IPS-18a (cell line): ENCODE measurements around the gene ARHGEF39.
A peak's percentile ranks its signal among the peaks of the same experiment; 100 is the strongest.

Experiments
- H3K27ac ChIP-seq: one replicate; pipeline ENCODE4 v1.5.1; 2013; ENCODE audit warnings: low read length
- H3K27me3 ChIP-seq: one replicate; pipeline ENCODE4 v1.6.1; 2013; ENCODE audit warnings: mild to moderate bottlenecking, low read length; ENCODE audit not compliant: control insufficient read depth, insufficient read depth
- H3K36me3 ChIP-seq: one replicate; pipeline ENCODE4 v1.6.1; 2013; ENCODE audit warnings: low read depth, low read length; ENCODE audit not compliant: control insufficient read depth
- H3K4me1 ChIP-seq: one replicate; pipeline ENCODE4 v1.6.1; 2013; ENCODE audit warnings: low read depth, low read length; ENCODE audit not compliant: control insufficient read depth
- H3K4me3 ChIP-seq: one replicate; pipeline ENCODE4 v1.5.1; 2013; ENCODE audit warnings: low read length
- H3K9ac ChIP-seq: one replicate; pipeline ENCODE4 v1.6.1; 2013; ENCODE audit warnings: mild to moderate bottlenecking, low read length, moderate library complexity
- H3K9me3 ChIP-seq: one replicate; pipeline ENCODE4 v1.6.1; 2013; ENCODE audit warnings: low read depth, low read length; ENCODE audit not compliant: control insufficient read depth

The ARHGEF39 gene

GRCh38 chr9:35682051-35682450 lies 17.1 kb upstream of the ARHGEF39 start:
- H3K9me3 ChIP-seq, result no peaks in the 10 kb centered on the region
- no peak overlapping the region for H3K4me3 ChIP-seq
- no peak overlapping the region for H3K27ac ChIP-seq
- peaks cover 6% of the 10 kb centered on the region for H3K4me1 ChIP-seq
- no peak overlapping the region for H3K9ac ChIP-seq
- H3K36me3 ChIP-seq, result peaks cover 46% of the 10 kb centered on the region
- no peaks in the 10 kb centered on the region for H3K27me3 ChIP-seq

GRCh38 chr9:35681341-35682002 lies 16.5 kb upstream of the ARHGEF39 start:
- no peak overlapping the region for H3K27ac ChIP-seq

GRCh38 chr9:35680331-35681105 lies 15.5 kb upstream of the ARHGEF39 start:
- H3K9ac ChIP-seq, result no peak overlapping the region
- H3K27ac ChIP-seq, result no peak overlapping the region
- H3K27me3 ChIP-seq, result peaks cover 8% of the 10 kb centered on the region
- no peaks in the 10 kb centered on the region for H3K9me3 ChIP-seq
- H3K4me1 ChIP-seq, result peaks cover 11% of the 10 kb centered on the region
- peaks cover 36% of the 10 kb centered on the region for H3K36me3 ChIP-seq
- H3K4me3 ChIP-seq, result no peak overlapping the region

More at GRCh38 chr9:35681341-35682002, 16.5 kb upstream of the ARHGEF39 start:
- Histone ChIP-seq H3K36me3 (peaks cover 40% of the 10 kb centered on the region), H3K4me1 (peaks cover 6% of the 10 kb centered on the region), H3K4me3 (no peak overlapping the region), H3K9me3 (no peaks in the 10 kb centered on the region), H3K9ac (no peak overlapping the region), H3K27me3 (peaks cover 3% of the 10 kb centered on the region)

- H3K9ac ChIP-seq, result no peak overlapping the region
- peaks cover 11% of the 10 kb centered on the region for H3K4me1 ChIP-seq
- H3K36me3 ChIP-seq, result peaks cover 29% of the 10 kb centered on the region
- peaks cover 10% of the 10 kb centered on the region for H3K27me3 ChIP-seq
- no peaks in the 10 kb centered on the region for H3K9me3 ChIP-seq
- H3K27ac ChIP-seq, result no peak overlapping the region
- H3K4me3 ChIP-seq, result no peak overlapping the region
Observed at GRCh38 chr9:35679766-35680330, 14.9 kb upstream of the ARHGEF39 start.

- H3K9me3 ChIP-seq, result no peaks in the 10 kb centered on the region
- no peak overlapping the region for H3K9ac ChIP-seq
- peaks cover 22% of the 10 kb centered on the region for H3K36me3 ChIP-seq
- H3K4me1 ChIP-seq, result peaks cover 11% of the 10 kb centered on the region
- no peak overlapping the region for H3K27ac ChIP-seq
- H3K27me3 ChIP-seq, result peaks cover 15% of the 10 kb centered on the region
- H3K4me3 ChIP-seq, result no peak overlapping the region
Observed at GRCh38 chr9:35679091-35679490, 14.1 kb upstream of the ARHGEF39 start.

GRCh38 chr9:35675732-35676392 lies 10.9 kb upstream of the ARHGEF39 start:
- Histone ChIP-seq H3K27me3 (peaks cover 15% of the 10 kb centered on the region), H3K4me3 (peak overlapping the region; percentile 72), H3K27ac (no peak overlapping the region), H3K36me3 (no peaks in the 10 kb centered on the region), H3K9me3 (no peaks in the 10 kb centered on the region), H3K4me1 (peaks cover 8% of the 10 kb centered on the region), H3K9ac (peak overlapping the region; percentile 63)

- Histone ChIP-seq H3K27me3 (peaks cover 15% of the 10 kb centered on the region), H3K27ac (no peak overlapping the region), H3K4me1 (peaks cover 8% of the 10 kb centered on the region), H3K9ac (peak overlapping the region; percentile 63), H3K9me3 (no peaks in the 10 kb centered on the region), H3K4me3 (peak overlapping the region; percentile 72), H3K36me3 (no peaks in the 10 kb centered on the region)
Observed at GRCh38 chr9:35675204-35675603, 10.2 kb upstream of the ARHGEF39 start.

DNA sequence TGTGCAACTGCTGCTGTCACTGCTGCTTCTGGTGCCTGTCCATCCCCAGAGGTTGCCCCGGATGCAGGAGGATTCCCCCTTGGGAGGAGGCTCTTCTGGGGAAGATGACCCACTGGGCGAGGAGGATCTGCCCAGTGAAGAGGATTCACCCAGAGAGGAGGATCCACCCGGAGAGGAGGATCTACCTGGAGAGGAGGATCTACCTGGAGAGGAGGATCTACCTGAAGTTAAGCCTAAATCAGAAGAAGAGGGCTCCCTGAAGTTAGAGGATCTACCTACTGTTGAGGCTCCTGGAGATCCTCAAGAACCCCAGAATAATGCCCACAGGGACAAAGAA lies 9.0 kb upstream of the ARHGEF39 start:
- peaks cover 15% of the 10 kb centered on the region for H3K27me3 ChIP-seq
- H3K36me3 ChIP-seq, result no peaks in the 10 kb centered on the region
- H3K4me1 ChIP-seq, result peaks cover 5% of the 10 kb centered on the region
- H3K4me3 ChIP-seq, result no peak overlapping the region
- no peak overlapping the region for H3K9ac ChIP-seq
- H3K27ac ChIP-seq, result no peak overlapping the region
- H3K9me3 ChIP-seq, result no peaks in the 10 kb centered on the region

GRCh38 chr9:35673132-35674024 lies 8.4 kb upstream of the ARHGEF39 start, which contains the start of gene CA9:
Gene CA9 (plus strand): TSS chr9:35673928. CDS start chr9:35673960, 32 bp downstream.
- H3K27ac ChIP-seq, result no peak within 1 kb of the TSS
- H3K27me3 ChIP-seq, result peaks cover 15% of the 10 kb centered on the region
- no peaks in the 10 kb centered on the region for H3K9me3 ChIP-seq
- H3K9ac ChIP-seq, result no peak within 1 kb of the TSS
- H3K36me3 ChIP-seq, result no peaks in the 10 kb centered on the region
- no peak within 1 kb of the TSS for H3K4me3 ChIP-seq
- peaks cover 5% of the 10 kb centered on the region for H3K4me1 ChIP-seq

GRCh38 chr9:35669331-35670145 lies 4.5 kb upstream of the ARHGEF39 start:
- Histone ChIP-seq H3K27ac (no peak overlapping the region), H3K9me3 (no peaks in the 10 kb centered on the region), H3K36me3 (no peaks in the 10 kb centered on the region), H3K9ac (no peak overlapping the region), H3K27me3 (peaks cover 2% of the 10 kb centered on the region), H3K4me1 (peaks cover 4% of the 10 kb centered on the region), H3K4me3 (no peak overlapping the region)
